Thoracic aorta (tissue), 2 donors: ENCODE data around the gene TMEM108. TPM values are rescaled to one million over a fixed set of nuclear protein-coding genes. Genes with fewer than 3 reads are reported as not detected.

Experiments
- ATAC-seq: fragments of 150-250 bp; one replicate; pipeline ENCODE4 v1.8.0; 2017; ENCODE audit warnings: low read depth; ENCODE audit not compliant: insufficient number of reproducible peaks, low FRiP score
- DNase-seq: peaks from one replicate; pipeline ENCODE4 v3.0.0-alpha.2; 2020; ENCODE audit warnings: low spot score
- H3K27ac ChIP-seq, 2 donors: fragments of 200-600 bp; sonication (generic); 1 replicate in 1 of 2; 2 replicates in 1 of 2; pipeline ENCODE4 v1.5.1; 2016; ENCODE audit warnings: mild to moderate bottlenecking in 2 of 2, moderate library complexity in 2 of 2
- H3K27me3 ChIP-seq: fragments of 200-600 bp; sonication (generic); replicated peaks from 2 replicates; pipeline ENCODE4 v1.6.0; 2016; ENCODE audit warnings: mild to moderate bottlenecking; ENCODE audit not compliant: insufficient read depth
- H3K36me3 ChIP-seq: fragments of 200-600 bp; sonication (generic); one replicate; pipeline ENCODE4 v1.5.1; 2016
- H3K4me1 ChIP-seq, 2 donors: fragments of 200-600 bp; sonication (generic); 1 replicate in 1 of 2; 2 replicates in 1 of 2; pipeline versions ENCODE4 v1.5.1 to v1.6.0; 2016; ENCODE audit warnings: low read depth in 2 of 2, mild to moderate bottlenecking in 1 of 2; ENCODE audit not compliant: control insufficient read depth in 1 of 2
- H3K4me3 ChIP-seq: fragments of 200-600 bp; sonication (generic); 2 replicates; pipeline ENCODE4 v1.5.1; 2016; ENCODE audit warnings: mild to moderate bottlenecking
- H3K9me3 ChIP-seq: fragments of 200-600 bp; sonication (generic); 2 replicates; pipeline ENCODE4 v1.5.1; 2016
- CTCF ChIP-seq: fragments of 200-600 bp; sonication (generic); IDR thresholded peaks from one replicate; pipeline ENCODE4 v1.5.1; 2019; ENCODE audit warnings: antibody characterized with exemption
- total RNA-seq, 2 donors: library from RNA; depleted of rRNA; stranded (reverse); fragments of >200 nt; gene quantifications; one replicate each; pipeline versions ENCODE4 v1.1.0 to v1.2.3, GENCODE V29; 2016

The TMEM108 gene
- total RNA-seq, 2 donors from 2014 or later: 0.28 to 0.41 TPM

- H3K36me3 ChIP-seq: no peaks in the 10 kb centered on the region
- no peaks in the 10 kb centered on the region for H3K27me3 ChIP-seq
- DNase-seq: no peak
- no peak for TF ChIP-seq CTCF
- H3K4me1 ChIP-seq: no peaks in the 10 kb centered on the region
- no peak for ATAC-seq
- H3K9me3 ChIP-seq: no peaks in the 10 kb centered on the region
- no peak overlapping the region for H3K4me3 ChIP-seq
- H3K27ac ChIP-seq: no peak overlapping the region
Observed at GRCh38 chr3:133246119-133246518, 207.9 kb downstream of the TMEM108 start.

- no peak for TF ChIP-seq CTCF
- no peak overlapping the region for H3K4me3 ChIP-seq
- no peaks in the 10 kb centered on the region for H3K9me3 ChIP-seq
Observed at GRCh38 chr3:133246773-133247172, 208.6 kb downstream of the TMEM108 start.

DNA sequence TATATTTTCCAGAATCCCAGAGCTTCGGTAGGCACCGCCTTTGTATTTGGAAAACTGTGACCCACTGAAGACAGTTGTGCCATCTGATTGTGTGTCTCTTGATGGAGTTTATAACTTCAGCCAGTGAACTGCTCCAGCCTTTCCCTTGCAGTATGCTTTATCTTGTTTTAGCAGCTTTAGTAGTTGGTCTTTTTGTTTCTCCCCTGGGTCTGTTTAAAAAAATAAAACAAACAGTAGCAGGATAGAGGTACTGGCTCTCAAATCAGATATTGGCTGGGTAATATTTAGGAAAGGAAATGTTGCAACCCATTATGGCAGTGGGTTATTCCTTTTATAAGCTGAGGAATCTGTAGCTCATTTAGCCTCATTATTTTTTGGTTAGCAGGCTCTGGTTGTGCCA is 210.2 kb downstream of the TMEM108 start:
- Histone ChIP-seq H3K27me3 (no peaks in the 10 kb centered on the region), H3K27ac (no peak overlapping the region), H3K4me1 (no peaks in the 10 kb centered on the region), H3K4me3 (no peak overlapping the region), H3K9me3 (no peaks in the 10 kb centered on the region), H3K36me3 (no peaks in the 10 kb centered on the region)
- ATAC-seq (no peak), DNase-seq (no peak)
- TF ChIP-seq CTCF: no peak

More at GRCh38 chr3:133246773-133247172, 208.6 kb downstream of the TMEM108 start:
- H3K27ac ChIP-seq: no peak overlapping the region
- H3K27me3 ChIP-seq: no peaks in the 10 kb centered on the region
- no peak for ATAC-seq
- no peak for DNase-seq
- no peaks in the 10 kb centered on the region for H3K4me1 ChIP-seq
- no peaks in the 10 kb centered on the region for H3K36me3 ChIP-seq

DNA sequence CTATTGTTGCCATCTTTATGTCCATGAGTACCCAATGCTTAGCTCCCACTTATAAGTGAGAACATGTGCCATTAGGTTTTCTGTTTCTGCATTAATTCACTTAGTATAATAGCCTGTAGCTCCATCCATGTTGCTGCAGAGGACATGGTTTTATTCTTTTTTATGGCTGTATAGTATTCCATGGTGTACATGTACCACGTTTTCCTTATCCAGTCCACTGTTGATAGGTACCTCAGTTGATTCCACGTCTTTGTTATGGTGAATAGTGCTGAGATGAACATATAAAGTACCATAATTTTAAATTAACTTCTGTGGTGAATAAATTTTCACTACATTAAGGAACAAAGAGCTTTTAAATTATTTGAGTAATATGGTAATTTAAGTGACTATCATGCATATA is 211.3 kb downstream of the TMEM108 start:
- ATAC-seq: no peak
- TF ChIP-seq CTCF: no peak
- no peak overlapping the region for H3K27ac ChIP-seq
- no peak overlapping the region for H3K4me3 ChIP-seq
- no peaks in the 10 kb centered on the region for H3K36me3 ChIP-seq
- no peak for DNase-seq
- no peaks in the 10 kb centered on the region for H3K4me1 ChIP-seq
- H3K27me3 ChIP-seq: no peaks in the 10 kb centered on the region
- H3K9me3 ChIP-seq: no peaks in the 10 kb centered on the region

DNA sequence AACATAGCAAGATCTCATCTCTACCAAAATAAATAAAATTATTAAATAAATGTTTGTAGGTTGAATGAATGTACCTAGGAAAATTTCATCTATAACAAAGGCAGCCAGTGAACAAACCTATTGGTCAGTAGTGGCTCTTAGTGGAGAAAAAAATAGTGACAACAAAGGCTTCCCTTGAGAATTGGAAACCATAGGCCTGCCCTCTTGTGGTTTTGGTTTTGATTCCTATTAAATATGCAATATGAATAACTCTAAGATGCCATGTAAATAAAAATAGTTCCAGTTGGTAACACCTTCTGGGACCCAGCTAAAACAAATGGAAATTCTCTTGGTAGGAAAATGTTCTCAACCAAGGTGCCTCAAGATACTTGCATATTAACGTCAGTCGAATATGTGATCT is 216.0 kb downstream of the TMEM108 start:
- no peaks in the 10 kb centered on the region for H3K9me3 ChIP-seq
- H3K27me3 ChIP-seq: no peaks in the 10 kb centered on the region
- no peak overlapping the region for H3K27ac ChIP-seq
- no peak overlapping the region for H3K4me3 ChIP-seq
- ATAC-seq (no peak), DNase-seq (no peak)
- no peaks in the 10 kb centered on the region for H3K36me3 ChIP-seq
- no peak for TF ChIP-seq CTCF
- no peaks in the 10 kb centered on the region for H3K4me1 ChIP-seq
